CD1c-positive myeloid dendritic cell (primary cell): ENCODE measurements around the gene LRMDA.

Experiments
- DNase-seq: peaks from one replicate; pipeline ENCODE4 v3.0.0-alpha.2; 2016; ENCODE audit errors: extremely low spot score

The LRMDA gene

GRCh38 chr10:76333796-76334195, 902.4 kb downstream of the LRMDA start:
- DNase-seq, result no peak

DNA sequence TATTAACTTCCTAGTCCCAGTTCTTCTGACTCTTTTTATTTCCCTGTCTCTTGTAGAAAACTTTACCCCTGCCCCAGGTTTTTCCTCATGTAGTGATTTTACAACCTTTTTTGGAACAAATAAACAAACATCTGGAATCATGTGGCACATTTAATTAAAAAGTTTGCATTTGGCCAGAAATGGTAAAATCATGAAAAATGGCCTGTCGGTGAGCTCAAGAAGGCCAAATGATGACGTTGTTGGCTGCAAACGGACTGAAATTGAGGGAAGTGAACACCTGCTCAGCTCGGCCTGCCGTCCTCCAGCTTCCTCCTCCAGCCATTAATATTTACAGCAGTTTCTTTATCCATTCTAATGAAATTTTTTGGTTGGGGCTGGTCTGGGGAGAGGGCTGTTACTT, 902.8 kb downstream of the LRMDA start:
- no peak for DNase-seq

DNA sequence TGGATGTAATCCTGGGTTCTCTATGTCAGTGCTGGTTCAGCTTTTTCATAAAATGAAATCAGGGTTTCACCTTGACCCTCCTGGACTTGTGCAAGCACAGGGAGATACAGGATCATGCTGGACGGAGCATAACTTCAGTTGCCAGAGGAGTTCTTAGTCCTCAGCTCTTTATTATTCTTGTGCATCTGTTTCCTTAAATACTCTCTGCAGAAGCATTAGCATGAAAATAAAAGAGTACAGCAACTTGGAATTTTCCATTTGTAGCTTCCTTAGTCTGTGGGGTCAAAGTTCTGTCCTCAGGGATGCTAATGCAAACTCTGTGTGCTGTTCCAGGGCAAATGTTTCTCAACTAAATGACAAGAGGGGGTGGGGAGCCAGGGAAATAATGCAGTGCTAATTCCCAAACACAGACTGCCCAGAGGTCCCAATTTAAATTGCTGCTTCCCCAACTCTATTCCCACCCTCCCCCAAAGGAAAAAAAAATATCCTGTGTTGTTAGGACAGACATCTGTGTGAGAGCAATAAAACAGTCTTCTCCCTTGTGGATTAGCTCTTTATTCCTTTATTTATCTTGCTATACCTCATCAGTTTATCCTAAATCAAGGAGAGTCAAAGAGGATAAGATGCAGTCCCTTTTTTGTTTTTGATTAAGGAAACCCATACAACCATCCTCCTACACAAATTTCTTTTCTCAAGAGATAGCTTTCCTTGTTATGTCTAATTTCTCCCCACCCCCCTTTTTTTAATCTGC, 905.0 kb downstream of the LRMDA start:
- no peak for DNase-seq

- DNase-seq, result no peak
These were observed 906.2 kb downstream of the LRMDA start for GRCh38 chr10:76337641-76338040.

DNA sequence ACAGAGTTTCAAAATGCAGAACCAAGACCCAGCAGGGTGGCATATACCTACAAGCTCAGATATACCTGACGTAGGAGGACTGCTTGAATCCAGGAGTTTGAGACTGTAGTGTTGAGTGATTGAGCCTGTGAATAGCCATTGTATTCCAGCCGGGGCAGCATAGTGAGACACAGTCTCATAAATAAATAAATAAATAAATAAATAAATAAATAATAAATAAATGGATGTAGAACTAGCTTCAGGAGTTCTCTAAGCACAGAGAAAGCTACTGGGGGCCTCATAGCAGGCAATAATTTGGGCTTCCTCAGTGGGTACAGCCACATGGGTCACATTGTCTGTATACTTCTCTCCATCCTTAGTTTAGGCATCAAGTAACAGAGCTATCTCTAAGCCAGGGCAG, 906.8 kb downstream of the LRMDA start:
- DNase-seq, result no peak

- no peak for DNase-seq
These were observed 910.3 kb downstream of the LRMDA start for GRCh38 chr10:76341740-76342139.

GRCh38 chr10:76342996-76343395, 911.6 kb downstream of the LRMDA start:
- DNase-seq, result no peak

GRCh38 chr10:76347832-76348231, 916.4 kb downstream of the LRMDA start:
- no peak for DNase-seq

GRCh38 chr10:76350583-76350982, 919.2 kb downstream of the LRMDA start:
- no peak for DNase-seq

DNA sequence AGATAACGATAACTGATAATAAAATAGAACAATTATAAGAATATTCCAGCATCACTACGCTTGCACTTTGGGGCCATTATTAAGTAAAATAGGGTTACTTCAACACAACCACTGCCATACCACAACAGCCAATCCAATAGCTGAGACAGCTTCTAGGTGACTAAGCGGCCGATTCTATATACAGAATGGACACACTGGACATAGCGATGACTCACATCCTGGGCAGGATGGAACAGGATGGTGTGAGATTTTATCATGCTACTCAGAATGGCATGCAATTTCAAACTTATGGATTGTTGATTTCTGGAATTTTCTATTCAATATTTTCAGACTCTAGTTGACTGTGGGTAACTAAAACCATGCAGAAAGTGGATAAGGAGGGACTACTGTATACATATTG, 920.9 kb downstream of the LRMDA start:
- DNase-seq, result no peak

DNA sequence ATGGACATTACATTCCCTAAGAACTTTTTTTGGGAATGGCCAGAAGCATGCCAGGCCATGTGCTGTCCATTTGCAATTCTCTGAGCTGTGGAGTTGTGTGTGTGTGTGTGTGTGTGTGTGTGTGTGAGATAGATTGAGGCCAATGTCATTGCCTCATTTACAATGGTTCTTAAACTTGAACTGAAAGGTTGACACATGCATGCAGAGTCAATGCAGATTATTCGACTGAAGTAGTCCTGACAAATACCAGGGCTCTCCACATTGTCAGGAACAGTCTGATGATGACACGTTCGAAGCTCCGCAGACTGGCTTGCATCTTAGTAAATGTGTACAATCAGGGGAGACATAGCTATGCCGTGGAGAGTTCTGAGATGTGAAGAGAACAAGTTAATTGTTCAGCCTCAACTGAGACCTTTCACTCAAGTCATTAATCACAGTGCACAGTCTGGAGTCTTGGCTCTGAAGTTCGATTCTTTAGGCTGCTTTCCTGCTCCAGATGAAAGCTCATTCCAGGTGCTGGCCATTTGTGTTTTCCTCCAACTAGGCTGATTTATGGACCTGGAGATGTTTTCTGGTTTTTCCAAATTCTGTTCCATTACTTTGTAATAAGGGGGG, 921.9 kb downstream of the LRMDA start:
- no peak for DNase-seq

DNA sequence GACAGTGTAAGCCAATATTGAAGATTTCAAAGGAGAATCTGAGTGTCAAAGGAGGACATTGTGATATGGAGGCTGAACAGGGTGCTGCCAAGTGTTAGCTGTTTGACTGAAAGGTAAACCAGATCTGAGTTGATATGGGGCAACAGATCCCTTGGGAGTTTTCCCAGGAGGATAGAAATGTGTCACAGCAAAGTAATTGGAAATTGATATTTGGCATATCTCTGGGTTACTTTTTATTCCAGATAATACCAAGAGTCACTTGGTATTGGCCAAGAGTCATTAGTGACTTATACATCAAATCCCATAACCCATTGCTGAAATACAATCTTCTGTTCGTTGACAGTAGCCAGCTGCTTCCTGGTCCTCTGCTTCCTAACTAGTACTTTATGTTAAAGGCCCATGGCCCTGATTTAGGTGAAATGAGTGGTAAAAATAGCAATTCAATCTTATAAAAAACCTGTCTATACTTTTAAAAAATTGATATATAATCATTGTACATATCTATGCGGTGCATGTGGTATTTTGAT, 922.9 kb downstream of the LRMDA start:
- DNase-seq, result no peak

GRCh38 chr10:76354921-76355320, 923.5 kb downstream of the LRMDA start:
- DNase-seq, result no peak

DNA sequence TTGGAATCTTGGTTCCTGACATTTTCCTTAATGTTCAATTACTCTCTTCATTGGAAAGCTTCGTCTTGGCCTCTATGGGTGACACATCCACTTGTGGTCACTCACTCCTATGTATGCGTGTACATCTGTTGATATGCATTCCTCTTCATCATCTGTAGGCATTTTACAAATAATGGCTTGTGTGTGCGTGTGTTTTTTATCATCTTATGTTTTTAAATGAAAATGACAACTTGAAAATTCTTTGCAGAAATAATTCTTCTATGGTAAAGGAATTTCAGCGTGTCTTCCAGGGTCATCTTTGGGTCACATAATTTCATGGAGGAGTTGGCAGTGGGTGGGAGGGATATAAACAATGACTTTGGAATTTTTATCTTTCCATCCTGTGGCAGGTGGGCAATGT, 925.1 kb downstream of the LRMDA start:
- DNase-seq, result no peak

DNA sequence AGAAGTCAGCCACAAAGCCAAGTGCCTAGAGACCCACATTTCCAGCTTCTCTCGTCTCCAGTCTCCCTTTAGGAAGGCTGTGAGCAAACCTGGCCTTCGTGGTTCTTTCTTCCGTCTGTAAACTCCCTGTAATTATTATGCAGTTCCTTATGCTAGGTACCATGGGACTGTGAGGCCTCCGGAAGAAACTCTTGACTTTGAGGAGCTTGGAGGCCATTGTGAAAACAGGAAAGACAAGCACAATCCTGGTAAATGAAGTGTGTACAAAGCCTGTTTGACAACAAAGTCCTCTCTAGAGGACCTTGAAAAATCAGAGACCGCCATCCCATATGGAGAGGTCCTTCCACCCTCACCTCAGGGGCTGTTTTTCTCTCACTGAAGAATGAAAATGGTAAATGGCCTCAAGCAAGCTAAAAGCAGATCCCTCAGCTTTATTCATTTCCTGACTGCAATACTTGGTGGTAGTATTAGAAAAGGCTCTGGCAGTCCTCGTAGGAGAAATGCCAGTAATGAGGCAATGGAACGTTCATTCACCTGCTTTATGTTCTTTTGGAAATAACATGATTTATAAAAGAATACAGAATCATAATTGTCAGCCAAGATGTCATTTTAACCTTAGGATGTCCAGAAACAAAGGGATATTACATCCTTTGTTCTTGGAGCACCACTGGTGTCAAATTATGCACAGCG, 926.4 kb downstream of the LRMDA start:
- no peak for DNase-seq

GRCh38 chr10:76358743-76359395, 927.4 kb downstream of the LRMDA start:
- no peak for DNase-seq

GRCh38 chr10:76375761-76376160, 944.3 kb downstream of the LRMDA start:
- DNase-seq, result no peak

DNA sequence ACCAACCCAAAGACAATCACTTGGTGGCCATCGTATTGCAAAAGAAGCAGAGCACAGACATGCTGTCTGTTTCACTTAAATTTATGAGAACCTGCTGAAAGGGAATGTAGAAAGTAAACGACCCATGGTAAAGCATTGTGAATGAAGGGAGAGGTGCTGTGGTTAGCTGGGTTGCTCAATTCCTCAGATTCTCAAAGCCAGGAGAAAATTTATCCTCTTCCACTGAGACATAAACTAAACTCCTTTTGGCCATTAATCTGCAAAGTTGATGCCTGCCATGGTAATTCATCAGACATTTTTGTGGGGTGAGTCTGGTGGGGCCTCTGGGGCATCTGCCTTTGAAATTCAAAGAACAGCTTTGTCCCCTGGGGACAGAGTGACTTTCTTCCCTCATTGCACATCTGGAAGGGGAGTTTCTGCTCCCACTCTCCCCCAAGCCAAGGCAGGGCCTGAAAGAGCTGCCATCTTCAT, 951.0 kb downstream of the LRMDA start:
- no peak for DNase-seq

GRCh38 chr10:76388321-76389023, 957.0 kb downstream of the LRMDA start:
- no peak for DNase-seq

DNA sequence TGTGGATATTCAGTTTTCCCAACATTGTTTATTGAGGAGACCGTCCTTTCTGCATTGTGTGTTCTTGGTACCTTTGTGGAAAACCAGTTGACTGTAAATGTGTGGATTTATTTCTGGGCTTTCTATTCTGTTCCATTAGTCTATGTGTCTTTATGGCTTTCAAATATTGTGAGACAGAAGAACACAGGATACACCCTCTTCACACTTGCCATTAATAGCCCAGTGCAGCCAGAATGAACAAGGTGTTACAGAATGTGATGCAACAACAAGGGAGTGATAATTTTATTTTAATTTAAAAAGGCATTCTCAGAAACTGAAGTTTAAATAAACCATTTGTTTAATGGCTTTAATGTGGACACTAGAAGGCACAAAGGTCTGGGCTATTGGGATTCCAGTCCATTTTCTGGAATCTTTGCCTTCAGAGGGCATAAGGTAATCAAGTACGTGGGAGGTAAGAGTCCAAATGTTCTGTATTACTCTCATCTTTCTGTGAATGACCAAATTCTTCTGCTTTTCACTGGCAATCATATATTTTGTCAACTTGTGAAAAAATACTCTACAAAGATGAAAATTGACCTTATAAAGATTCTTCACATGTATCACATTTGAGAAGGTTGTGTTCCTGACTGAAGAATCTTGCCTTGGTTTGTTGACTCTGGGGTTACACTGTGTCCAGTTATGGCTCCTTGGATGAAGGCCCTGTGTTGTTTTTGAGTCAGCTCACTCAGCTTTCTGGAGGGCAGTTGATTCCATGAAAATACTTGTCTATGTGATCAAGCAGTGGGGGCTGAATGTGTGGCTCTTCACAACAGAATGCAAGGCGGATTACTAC, 962.7 kb downstream of the LRMDA start:
- DNase-seq, result no peak

DNA sequence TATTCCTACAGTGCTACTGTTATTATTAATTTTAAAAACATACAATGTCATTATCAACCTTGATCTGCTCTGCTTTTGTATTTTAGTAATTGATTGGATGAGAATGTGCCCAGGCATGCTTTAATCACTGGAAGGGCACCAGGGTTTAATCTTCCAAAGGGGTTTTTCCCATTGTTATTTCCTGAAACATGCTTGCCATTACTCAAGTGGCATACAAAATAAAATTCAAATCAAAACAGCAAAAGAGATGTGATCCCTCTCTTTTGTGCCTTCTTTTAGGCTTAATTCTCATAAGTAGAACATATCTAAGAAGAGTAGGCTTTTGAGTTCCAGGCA, 963.3 kb downstream of the LRMDA start:
- no peak for DNase-seq
